ENCODE measurements around the gene ANAPC13. TPM values are rescaled to one million over a fixed set of nuclear protein-coding genes. Genes with fewer than 3 reads are reported as not detected.

The ANAPC13 gene
- total RNA-seq, 2 donors from 2014 or later: 52.2 to 66.2 TPM

GRCh38 chr3:134496471-134497071, 10.8 kb upstream of the ANAPC13 start:
- TF ChIP-seq, protein P1, sequence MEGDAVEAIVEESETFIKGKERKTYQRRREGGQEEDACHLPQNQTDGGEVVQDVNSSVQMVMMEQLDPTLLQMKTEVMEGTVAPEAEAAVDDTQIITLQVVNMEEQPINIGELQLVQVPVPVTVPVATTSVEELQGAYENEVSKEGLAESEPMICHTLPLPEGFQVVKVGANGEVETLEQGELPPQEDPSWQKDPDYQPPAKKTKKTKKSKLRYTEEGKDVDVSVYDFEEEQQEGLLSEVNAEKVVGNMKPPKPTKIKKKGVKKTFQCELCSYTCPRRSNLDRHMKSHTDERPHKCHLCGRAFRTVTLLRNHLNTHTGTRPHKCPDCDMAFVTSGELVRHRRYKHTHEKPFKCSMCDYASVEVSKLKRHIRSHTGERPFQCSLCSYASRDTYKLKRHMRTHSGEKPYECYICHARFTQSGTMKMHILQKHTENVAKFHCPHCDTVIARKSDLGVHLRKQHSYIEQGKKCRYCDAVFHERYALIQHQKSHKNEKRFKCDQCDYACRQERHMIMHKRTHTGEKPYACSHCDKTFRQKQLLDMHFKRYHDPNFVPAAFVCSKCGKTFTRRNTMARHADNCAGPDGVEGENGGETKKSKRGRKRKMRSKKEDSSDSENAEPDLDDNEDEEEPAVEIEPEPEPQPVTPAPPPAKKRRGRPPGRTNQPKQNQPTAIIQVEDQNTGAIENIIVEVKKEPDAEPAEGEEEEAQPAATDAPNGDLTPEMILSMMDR (IDR thresholded peaks at IDR 0.05): no peak
- peaks cover 8% of the 10 kb centered on the region for H3K36me3 ChIP-seq
- no peak overlapping the region for H3K4me3 ChIP-seq
- ATAC-seq (ENCODE audit: insufficient number of reproducible peaks, low FRiP score, low read depth) (no peak), DNase-seq (ENCODE audit: low spot score) (no peak)
- no peaks in the 10 kb centered on the region for H3K9me3 ChIP-seq
- H3K27ac ChIP-seq: no peak overlapping the region
- H3K27me3 ChIP-seq (replicated peaks; ENCODE audit: insufficient read depth): no peaks in the 10 kb centered on the region
- no peaks in the 10 kb centered on the region for H3K4me1 ChIP-seq (ENCODE audit: control insufficient read depth in 1 of 2, low read depth in 2 of 2)

DNA sequence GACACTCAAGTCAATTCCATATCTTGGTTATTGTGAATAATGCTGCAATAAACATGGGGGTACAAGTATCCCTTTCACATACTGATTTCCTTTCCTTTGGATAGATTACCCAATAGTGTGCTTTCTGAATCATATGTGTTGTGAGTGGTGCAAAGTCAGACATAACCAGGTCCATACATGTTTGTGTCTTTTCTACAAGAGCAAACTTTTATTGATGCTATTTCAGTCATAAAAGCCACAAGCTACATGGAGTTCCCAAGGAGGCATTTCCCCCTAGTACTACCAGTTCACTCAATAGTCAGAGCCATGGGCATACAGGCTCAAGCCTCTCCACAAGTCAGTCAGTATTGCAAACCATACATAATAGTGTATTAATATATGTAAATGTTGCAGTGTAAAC, 10.2 kb upstream of the ANAPC13 start:
- H3K27ac ChIP-seq: no peak overlapping the region
- no peak overlapping the region for H3K4me3 ChIP-seq
- no peak for ATAC-seq (ENCODE audit: insufficient number of reproducible peaks, low FRiP score, low read depth)
- H3K27me3 ChIP-seq (replicated peaks; ENCODE audit: insufficient read depth): no peaks in the 10 kb centered on the region
- peaks cover 8% of the 10 kb centered on the region for H3K36me3 ChIP-seq
- DNase-seq (ENCODE audit: low spot score): no peak
- no peaks in the 10 kb centered on the region for H3K9me3 ChIP-seq
- no peaks in the 10 kb centered on the region for H3K4me1 ChIP-seq (ENCODE audit: control insufficient read depth in 1 of 2, low read depth in 2 of 2)
- TF ChIP-seq, protein P1 (IDR thresholded peaks at IDR 0.05): no peak

GRCh38 chr3:134494495-134494894, 8.7 kb upstream of the ANAPC13 start:
- peaks cover 8% of the 10 kb centered on the region for H3K36me3 ChIP-seq
- DNase-seq (ENCODE audit: low spot score): no peak
- no peaks in the 10 kb centered on the region for H3K27me3 ChIP-seq (replicated peaks; ENCODE audit: insufficient read depth)
- no peak overlapping the region for H3K27ac ChIP-seq
- no peak overlapping the region for H3K4me3 ChIP-seq
- H3K9me3 ChIP-seq: no peaks in the 10 kb centered on the region
- TF ChIP-seq, protein P1 (IDR thresholded peaks at IDR 0.05): no peak
- no peaks in the 10 kb centered on the region for H3K4me1 ChIP-seq (ENCODE audit: control insufficient read depth in 1 of 2, low read depth in 2 of 2)
- no peak for ATAC-seq (ENCODE audit: insufficient number of reproducible peaks, low FRiP score, low read depth)

DNA sequence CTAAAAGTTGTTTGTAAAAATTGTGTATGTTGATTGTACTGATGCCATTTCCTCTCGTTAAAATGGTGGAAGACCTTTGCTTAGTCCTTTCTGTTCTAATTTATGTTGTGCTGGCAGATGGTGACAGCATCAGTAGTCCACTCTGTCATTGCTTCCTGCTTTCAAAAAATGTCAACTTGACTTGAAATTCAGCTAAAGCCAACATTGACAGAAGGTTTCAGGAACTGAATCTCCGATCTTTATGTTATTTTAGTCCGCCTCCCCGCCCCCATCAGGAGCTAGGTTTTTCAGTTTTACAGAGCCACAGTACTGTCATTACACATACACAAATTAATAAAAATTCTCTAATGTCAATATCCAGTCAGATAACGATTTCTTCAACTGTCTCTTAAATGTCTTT, 1.6 kb upstream of the ANAPC13 start:
- ATAC-seq (ENCODE audit: insufficient number of reproducible peaks, low FRiP score, low read depth): no peak
- TF ChIP-seq, protein P1 (IDR thresholded peaks at IDR 0.05): no peak
- peak overlapping the region; percentile 99 for H3K4me3 ChIP-seq

GRCh38 chr3:134486577-134487041, 824 bp upstream of the ANAPC13 start:
- H3K9me3 ChIP-seq: no peaks in the 10 kb centered on the region
- H3K4me1 ChIP-seq (ENCODE audit: control insufficient read depth in 1 of 2, low read depth in 2 of 2): peaks cover 28 to 53% of the 10 kb centered on the region in 2 donors
- no peaks in the 10 kb centered on the region for H3K27me3 ChIP-seq (replicated peaks; ENCODE audit: insufficient read depth)
- DNase-seq (ENCODE audit: low spot score): no peak
- TF ChIP-seq, protein P1 (IDR thresholded peaks at IDR 0.05): no peak
- H3K36me3 ChIP-seq: peaks cover under 1% of the 10 kb centered on the region
- peak overlapping the region; percentile 99 for H3K4me3 ChIP-seq
- peak overlapping the region; percentile 98 to 100 for H3K27ac ChIP-seq
- no peak for ATAC-seq (ENCODE audit: insufficient number of reproducible peaks, low FRiP score, low read depth)

More for the DNA sequence above, 1.6 kb upstream of the ANAPC13 start:
- DNase-seq (ENCODE audit: low spot score): no peak
- H3K27ac ChIP-seq: peak overlapping the region; percentile 98 to 100
- no peaks in the 10 kb centered on the region for H3K27me3 ChIP-seq (replicated peaks; ENCODE audit: insufficient read depth)
- no peaks in the 10 kb centered on the region for H3K36me3 ChIP-seq
- no peaks in the 10 kb centered on the region for H3K9me3 ChIP-seq
- peaks cover 22 to 45% of the 10 kb centered on the region in 2 donors for H3K4me1 ChIP-seq (ENCODE audit: control insufficient read depth in 1 of 2, low read depth in 2 of 2)
